Measurements from ENCODE around the gene HOXC9. TPM values are rescaled to one million over a fixed set of nuclear protein-coding genes. Genes with fewer than 3 reads are reported as not detected.
A peak's percentile ranks its signal among the peaks of the same experiment; 100 is the strongest.

The HOXC9 gene
- polyA plus RNA-seq, 1 experiment: 1.2 TPM

GRCh38 chr12:53998900-53999236 is 1.1 kb upstream of the HOXC9 start:
- peak overlapping the region; percentile 73 for H3K4me3 ChIP-seq (ENCODE audit: low read depth, low read length)
- ChIA-PET CTCF (interaction anchor here (1.4 to 16.8 kb wide), 7 partner anchors 12 to 230 kb away, joined by 3 to 213 read pairs (median 23); partner anchors contain the start of genes HOXC10 and SMUG1), POLR2A (no interaction called here)
- TF ChIP-seq CTCF (IDR thresholded peaks at IDR 0.05; ENCODE audit: insufficient read depth, low read depth, low read length): no peak
- H3K36me3 ChIP-seq (ENCODE audit: control insufficient read depth, insufficient read depth, low read length): no peaks in the 10 kb centered on the region
- H3K27me3 ChIP-seq (ENCODE audit: control insufficient read depth, insufficient read depth, low read length): peaks cover 2% of the 10 kb centered on the region; the same call in 1 of the 2 replicates
- DNase-seq (ENCODE audit: low read depth): no peak

GRCh38 chr12:53999559-54000115 is 324 bp upstream of the HOXC9 start:
- Histone ChIP-seq H3K36me3 (ENCODE audit: control insufficient read depth, insufficient read depth, low read length) (no peaks in the 10 kb centered on the region), H3K4me3 (ENCODE audit: low read depth, low read length) (peak overlapping the region; percentile 73), H3K27me3 (ENCODE audit: control insufficient read depth, insufficient read depth, low read length) (peaks cover 2% of the 10 kb centered on the region; the same call in 1 of the 2 replicates)
- ChIA-PET CTCF (interaction anchor here (0.6 to 16.8 kb wide), 17 partner anchors 8 to 326 kb away, joined by 3 to 213 read pairs (median 5); partner anchors contain the start of genes COPZ1, HOXC10, HOXC5 and HOXC8), POLR2A (interaction anchor here (0.7 kb wide), 1 partner anchor 246 kb away, joined by 3 read pairs; no protein-coding TSS in a partner anchor)
- no peak for DNase-seq (ENCODE audit: low read depth)
- TF ChIP-seq CTCF (IDR thresholded peaks at IDR 0.05; ENCODE audit: insufficient read depth, low read depth, low read length): no peak

- no peaks in the 10 kb centered on the region for H3K36me3 ChIP-seq (ENCODE audit: control insufficient read depth, insufficient read depth, low read length)
- ChIA-PET CTCF (interaction anchor here (1.2 to 16.8 kb wide), 8 partner anchors 10 to 255 kb away, joined by 3 to 213 read pairs (median 20); partner anchors contain the start of gene HOXC10), POLR2A (no interaction called here)
- DNase-seq (ENCODE audit: low read depth): no peak
- H3K27me3 ChIP-seq (ENCODE audit: control insufficient read depth, insufficient read depth, low read length): no peaks in the 10 kb centered on the region; the same call in 1 of the 2 replicates
- TF ChIP-seq CTCF (IDR thresholded peaks at IDR 0.05; ENCODE audit: insufficient read depth, low read depth, low read length): no peak
- H3K4me3 ChIP-seq (ENCODE audit: low read depth, low read length): peak overlapping the region; percentile 73
These were observed 1.6 kb downstream of the HOXC9 start for GRCh38 chr12:54001283-54002187.

- ChIA-PET CTCF (interaction anchor here (1.2 to 16.8 kb wide), 5 partner anchors 16 to 256 kb away, joined by 3 to 213 read pairs (median 81); partner anchors contain the start of gene HOXC10), POLR2A (no interaction called here)
- Histone ChIP-seq H3K36me3 (ENCODE audit: control insufficient read depth, insufficient read depth, low read length) (no peaks in the 10 kb centered on the region), H3K4me3 (ENCODE audit: low read depth, low read length) (no peak overlapping the region), H3K27me3 (ENCODE audit: control insufficient read depth, insufficient read depth, low read length) (no peaks in the 10 kb centered on the region; the same call in 1 of the 2 replicates)
- TF ChIP-seq CTCF (IDR thresholded peaks at IDR 0.05; ENCODE audit: insufficient read depth, low read depth, low read length): no peak
- DNase-seq (ENCODE audit: low read depth): no peak
These were observed 2.4 kb downstream of the HOXC9 start for GRCh38 chr12:54002278-54002914.

Data from BJ (cell line).